Heart right ventricle (tissue), 16 donors: ENCODE measurements around the gene ATP2A1. TPM values are rescaled to one million over a fixed set of nuclear protein-coding genes. Genes with fewer than 3 reads are reported as not detected.

Experiments used
- ATAC-seq, 8 donors: fragments of 200-7000 bp; cut with Tn5 transposase; one replicate each; pipeline ENCODE4 v1.9.1; 2020; ENCODE audit warnings: mild to moderate bottlenecking in 8 of 8, moderate library complexity in 8 of 8, moderate number of reproducible peaks in 1 of 8
- DNase-seq, 2 donors: peaks; one replicate each; pipeline ENCODE4 v3.0.0-alpha.2; 2020
- H3K27ac ChIP-seq, 10 donors: fragments of 200-600 bp; sonication (generic) in 2 of 10; one replicate each; pipeline versions ENCODE4 v1.5.0 to v1.8.0; 2020 to 2022; ENCODE audit warnings: mild to moderate bottlenecking in 3 of 10
- H3K27me3 ChIP-seq, 7 donors: fragments of 200-600 bp; one replicate each; pipeline ENCODE4 v1.8.0; 2021 to 2022; ENCODE audit warnings: mild to moderate bottlenecking in 2 of 7
- H3K36me3 ChIP-seq, 9 donors: fragments of 200-600 bp; sonication (generic) in 1 of 9; one replicate each; pipeline versions ENCODE4 v1.5.0 to v1.8.0; 2020 to 2022; ENCODE audit warnings: mild to moderate bottlenecking in 2 of 9
- H3K4me1 ChIP-seq, 9 donors: fragments of 200-600 bp; sonication (generic) in 1 of 9; one replicate each; pipeline versions ENCODE4 v1.5.0 to v1.8.0; 2020 to 2022; ENCODE audit warnings: mild to moderate bottlenecking in 4 of 9
- H3K4me3 ChIP-seq, 10 donors: fragments of 200-600 bp; sonication (generic) in 2 of 10; one replicate each; pipeline versions ENCODE4 v1.5.0 to v1.8.0; 2020 to 2022; ENCODE audit warnings: mild to moderate bottlenecking in 7 of 10, moderate library complexity in 2 of 10
- H3K9me3 ChIP-seq, 11 donors: fragments of 200-600 bp in 10 of 11; sonication (generic) in 2 of 11; one replicate each; pipeline versions ENCODE4 v1.5.0 to v1.8.0; 2013 to 2022; ENCODE audit warnings: mild to moderate bottlenecking in 2 of 11, control low read depth in 1 of 11, moderate library complexity in 1 of 11
- CTCF ChIP-seq, 9 donors: fragments of 200-600 bp; sonication (generic) in 2 of 9; IDR thresholded peaks; one replicate each; pipeline versions ENCODE4 v1.5.0 to v1.8.0; 2021 to 2022; ENCODE audit warnings: antibody characterized with exemption in 9 of 9, mild to moderate bottlenecking in 5 of 9, moderate library complexity in 1 of 9
- WGBS, 2 donors: extraction: QIAGEN DNeasy Blood & Tissue Kit; methylation state at CpG; one replicate each; pipeline ENCODE4 v1.1.7; 2013; ENCODE audit warnings: inconsistent platforms in 1 of 2; 5-methylcytosine and 5-hydroxymethylcytosine counted together
- intact Hi-C, 10 donors: fragments of 100-400 bp; cut with DNase I; formaldehyde crosslinking; loops; one replicate each; pipeline versions ENCODE4 v1.11.1 to v1.14.2; 2022
- polyA plus RNA-seq, 2 donors: library from polyadenylated mRNA; stranded (reverse); fragments of 200-250 nt; gene quantifications; one replicate each; pipeline ENCODE4 v1.2.3, GENCODE V29; 2013
- total RNA-seq, 10 donors: library from RNA; stranded (reverse); fragmentation: NEBNext Ultra II Directional in 3 of 10; extraction: Animal tissue kit (Norgen Biotek cat#: 25700) in 3 of 10; gene quantifications; one replicate each; pipeline versions ENCODE4 v1.2.1 to v1.2.4, GENCODE V29; 2021 to 2023
- donor health status: Arrhythmogenic right ventricular cardiomyopathy.
- donor health status: ischemic (EF 13 %, LVEDD 7.1; RV severe dilation, severe dysfunction).
- donor health status: healthy with polysubstance abuse.
- donor health status: DM: no; HTN: yes; CAD: no.
- donor health status: DM: no; HTN: no; CAD: no.
- donor health status: ischemic (EF 25% LVEDD 6.9; RV normal size, moderate dysfunction).
- donor health status: ischemic (EF 25% LVEDD 5.7; RV mildly dilated, moderate dysfunction).
- donor health status: healthy.
- donor health status: DM: yes; HTN: yes; CAD: no.
- donor health status: Ischemic cardiomyopathy.
- donor health status: ischemic (EF 35%, LVEDD 5.7; RV mildly dilated, moderate dysfunction).
- donor health status: nonischemic (EF 11% LVEDD 7.7; RV severe dilation, severe dysfunction).
- donor health status: DM: yes; HTN: yes; CAD: no.
- donor health status: PGD.
- donor health status: ischemic (EF 29% LVEDD 5.4; RV normal size, mild dysfunction).
- donor health status: nonischemic (EF 23%, LVEDD 6.1; RV moderate dilation, normal function).

The ATP2A1 gene
- total and polyA plus RNA-seq, 12 donors = 0.13 to 1.0 (median 0.23) TPM

- DNase-seq = no peak
- Histone ChIP-seq H3K4me3 (no peak overlapping the region), H3K9me3 (no peaks in the 10 kb centered on the region), H3K4me1 (no peaks in the 10 kb centered on the region), H3K27me3 (no peaks in the 10 kb centered on the region), H3K27ac (no peak overlapping the region), H3K36me3 (peaks cover 0 to 58% (median 17%) of the 10 kb centered on the region in 9 donors)
- ATAC-seq = no peak
- 96% methylated on average over 16 of the region's 16 CpGs for WGBS, 2 donors
- TF ChIP-seq CTCF (IDR thresholded peaks at IDR 0.05) = no peak
- intact Hi-C loops = no loop called here
Observed at GRCh38 chr16:28904828-28905227, 26.5 kb downstream of the ATP2A1 start.

DNA sequence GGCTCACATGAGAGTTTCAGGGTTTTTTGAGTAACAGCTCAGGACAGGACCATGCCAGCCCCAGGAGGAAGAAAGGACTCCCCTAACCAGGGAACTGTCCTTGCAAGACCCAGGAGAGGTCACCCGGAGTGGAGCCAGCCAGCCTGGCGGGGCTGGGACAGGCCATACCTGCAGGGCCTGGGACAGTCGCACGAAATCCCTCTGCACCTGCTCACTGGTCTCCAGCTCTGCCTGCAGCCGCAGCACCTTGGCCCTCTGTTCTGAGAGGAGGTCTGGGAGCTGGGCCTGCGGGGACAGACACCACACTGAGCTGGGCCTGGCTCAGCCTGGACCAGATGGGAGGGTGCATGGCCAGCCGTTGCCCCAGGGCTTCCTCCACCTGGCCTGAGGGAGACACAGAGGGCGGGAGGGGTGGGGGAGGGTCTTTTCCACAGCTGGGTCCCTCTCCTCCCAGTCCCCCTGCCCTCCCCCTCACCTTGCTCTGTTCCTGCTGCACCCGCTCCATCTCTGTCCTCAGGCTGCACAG is 27.0 kb downstream of the ATP2A1 start:
- TF ChIP-seq CTCF (IDR thresholded peaks at IDR 0.05) = no peak
- H3K36me3 ChIP-seq = peaks cover 0 to 62% (median 17%) of the 10 kb centered on the region in 9 donors
- no peak overlapping the region for H3K27ac ChIP-seq
- ATAC-seq (no peak), DNase-seq (no peak)
- H3K9me3 ChIP-seq = no peaks in the 10 kb centered on the region
- WGBS, 2 donors = 91 to 93% methylated on average over 9 of the region's 9 CpGs
- intact Hi-C loops = no loop called here
- H3K27me3 ChIP-seq = no peaks in the 10 kb centered on the region
- H3K4me3 ChIP-seq = no peak overlapping the region
- H3K4me1 ChIP-seq = no peaks in the 10 kb centered on the region

DNA sequence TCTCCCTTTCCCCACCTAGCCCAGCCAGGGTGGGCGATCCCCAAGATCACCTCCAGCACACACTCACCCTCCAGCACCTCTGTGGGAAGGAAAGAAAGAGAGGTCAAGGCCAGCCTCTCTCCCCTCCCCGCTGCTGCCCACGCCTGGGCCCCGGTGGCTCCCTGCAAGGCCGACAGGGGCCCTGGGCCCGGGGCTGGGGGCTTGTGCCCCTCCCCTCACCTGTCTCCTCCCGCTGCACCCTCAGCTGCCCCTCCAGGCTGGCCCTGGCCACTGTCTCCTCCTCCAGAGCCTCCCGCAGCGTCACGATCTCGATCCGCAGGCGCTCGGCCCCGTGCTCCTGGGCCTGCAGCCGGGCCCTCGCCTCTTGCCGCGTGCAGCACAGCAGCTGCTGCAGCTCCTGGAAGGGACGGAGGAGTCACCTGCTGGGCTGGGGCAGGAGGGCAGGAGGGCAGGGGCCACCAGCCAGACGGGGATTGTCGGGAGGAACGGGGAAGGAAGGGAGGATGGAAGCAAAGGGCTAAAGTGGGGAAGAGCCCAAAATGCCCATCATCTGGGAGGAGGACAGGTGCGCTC is 27.6 kb downstream of the ATP2A1 start:
- ATAC-seq = peak in 1 of 8 donors; percentile 15

More for the DNA sequence above, 27.6 kb downstream of the ATP2A1 start:
- no peak for DNase-seq
- H3K27ac ChIP-seq = no peak overlapping the region
- no peak for TF ChIP-seq CTCF (IDR thresholded peaks at IDR 0.05)
- intact Hi-C loops = no loop called here
- no peaks in the 10 kb centered on the region for H3K9me3 ChIP-seq
- H3K27me3 ChIP-seq = no peaks in the 10 kb centered on the region
- WGBS, 2 donors = 80 to 87% methylated on average over 24 of the region's 24 CpGs
- H3K36me3 ChIP-seq = peaks cover 0 to 68% (median 22%) of the 10 kb centered on the region in 9 donors
- no peaks in the 10 kb centered on the region for H3K4me1 ChIP-seq
- no peak overlapping the region for H3K4me3 ChIP-seq
